ENCODE data around the gene SLC66A1. TPM values are rescaled to one million over a fixed set of nuclear protein-coding genes. Genes with fewer than 3 reads are reported as not detected.
"Not testable (repeated sequence)": the region's sequence is repeated elsewhere in the genome, so short reads cannot be mapped to it uniquely, and the experiment has no call there.

SLC66A1 gene
- total RNA-seq, 2 experiments from 2014 or later: 2.3 to 3.7 TPM

DNA sequence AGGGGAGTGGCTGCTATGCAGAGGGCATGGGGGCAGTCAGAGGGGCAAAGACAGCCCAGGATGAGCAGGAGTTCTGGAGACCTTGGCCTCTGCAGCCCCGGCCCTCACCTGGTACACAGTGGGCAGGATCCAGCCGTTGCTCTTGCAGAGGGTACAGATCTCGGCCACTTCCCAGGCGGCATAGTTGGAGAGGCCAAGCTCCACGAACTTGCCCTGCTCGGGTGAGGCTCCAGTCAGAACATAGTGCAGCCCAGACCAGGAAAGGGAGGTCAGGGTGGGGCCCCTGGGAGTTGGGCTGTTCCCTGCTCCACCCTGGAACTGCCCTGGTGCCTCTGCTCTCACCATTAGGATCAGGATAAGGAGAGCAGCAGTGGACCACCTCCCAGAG, 41.8 kb upstream of the SLC66A1 start:
- H3K4me3 Mint-ChIP-seq; POLR2A ChIA-PET; intact Hi-C loops (cut with DNase I, micrococcal nuclease); H3K27ac Mint-ChIP-seq; DNase-seq; H3K4me3 ChIP-seq (ENCODE audit: low read length); ATAC-seq (ENCODE audit: poor library complexity); H3K27ac ChIP-seq (ENCODE audit: low read depth in 1 of 2, low read length in 2 of 2); H3K36me3 ChIP-seq (ENCODE audit: insufficient read depth, low read length); H3K4me1 ChIP-seq (ENCODE audit: insufficient read depth, low read length); H3K4me1 Mint-ChIP-seq (ENCODE audit: low read depth); H3K9me3 Mint-ChIP-seq; CTCF ChIA-PET: not testable (repeated sequence)
- H3K27me3 Mint-ChIP-seq: peaks cover 21% of the 10 kb centered on the region
- Histone ChIP-seq H3K27me3 (ENCODE audit: control insufficient read depth in 1 of 2, insufficient read depth in 2 of 2, low read length in 2 of 2) (peaks cover 12 to 19% of the 10 kb centered on the region in 2 experiments), H3K9me3 (ENCODE audit: control insufficient read depth in 1 of 2, insufficient read depth in 1 of 2, low read length in 2 of 2) (peaks cover 0 to 12% of the 10 kb centered on the region in 2 experiments)
- H3K36me3 Mint-ChIP-seq (ENCODE audit: low read depth): peaks cover 12% of the 10 kb centered on the region

DNA sequence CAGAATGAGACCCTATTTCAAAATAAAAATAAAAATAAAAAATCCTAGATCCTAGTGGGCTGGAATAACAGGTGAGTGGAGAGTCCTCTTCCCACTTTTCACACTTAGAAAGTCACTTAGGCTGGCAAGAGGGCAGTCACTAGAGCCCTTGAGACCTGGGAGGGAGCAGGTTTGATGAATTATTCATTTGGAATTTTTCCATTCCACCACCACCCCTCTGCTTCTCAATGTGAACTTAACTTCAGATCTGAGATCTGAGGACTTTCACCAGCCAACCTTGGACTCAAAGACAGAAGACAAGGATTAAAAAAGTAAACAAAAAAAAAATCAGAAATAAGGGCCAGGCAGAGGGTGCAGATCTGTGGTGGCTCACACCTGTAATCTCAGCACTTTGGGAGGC, 40.1 kb upstream of the SLC66A1 start:
- intact Hi-C loops (cut with DNase I, micrococcal nuclease): no loop called here
- Mint-ChIP-seq H3K27me3 (peaks cover 26% of the 10 kb centered on the region), H3K4me1 (ENCODE audit: low read depth) (no peaks in the 10 kb centered on the region), H3K4me3 (no peak overlapping the region), H3K27ac (no peak overlapping the region), H3K36me3 (ENCODE audit: low read depth) (peaks cover 16% of the 10 kb centered on the region), H3K9me3 (peaks cover 5% of the 10 kb centered on the region)
- CTCF ChIA-PET: no interaction called here
- DNase-seq: no peak
- H3K27ac ChIP-seq (ENCODE audit: low read depth in 1 of 2, low read length in 2 of 2): no peak overlapping the region
- ATAC-seq (ENCODE audit: poor library complexity): no peak
- peaks cover 0 to 12% of the 10 kb centered on the region in 2 experiments for H3K9me3 ChIP-seq (ENCODE audit: control insufficient read depth in 1 of 2, insufficient read depth in 1 of 2, low read length in 2 of 2)
- no peaks in the 10 kb centered on the region for H3K4me1 ChIP-seq (ENCODE audit: insufficient read depth, low read length)
- TF ChIP-seq, protein P1, sequence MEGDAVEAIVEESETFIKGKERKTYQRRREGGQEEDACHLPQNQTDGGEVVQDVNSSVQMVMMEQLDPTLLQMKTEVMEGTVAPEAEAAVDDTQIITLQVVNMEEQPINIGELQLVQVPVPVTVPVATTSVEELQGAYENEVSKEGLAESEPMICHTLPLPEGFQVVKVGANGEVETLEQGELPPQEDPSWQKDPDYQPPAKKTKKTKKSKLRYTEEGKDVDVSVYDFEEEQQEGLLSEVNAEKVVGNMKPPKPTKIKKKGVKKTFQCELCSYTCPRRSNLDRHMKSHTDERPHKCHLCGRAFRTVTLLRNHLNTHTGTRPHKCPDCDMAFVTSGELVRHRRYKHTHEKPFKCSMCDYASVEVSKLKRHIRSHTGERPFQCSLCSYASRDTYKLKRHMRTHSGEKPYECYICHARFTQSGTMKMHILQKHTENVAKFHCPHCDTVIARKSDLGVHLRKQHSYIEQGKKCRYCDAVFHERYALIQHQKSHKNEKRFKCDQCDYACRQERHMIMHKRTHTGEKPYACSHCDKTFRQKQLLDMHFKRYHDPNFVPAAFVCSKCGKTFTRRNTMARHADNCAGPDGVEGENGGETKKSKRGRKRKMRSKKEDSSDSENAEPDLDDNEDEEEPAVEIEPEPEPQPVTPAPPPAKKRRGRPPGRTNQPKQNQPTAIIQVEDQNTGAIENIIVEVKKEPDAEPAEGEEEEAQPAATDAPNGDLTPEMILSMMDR (IDR thresholded peaks at IDR 0.05): no peak
- POLR2A ChIA-PET: no interaction called here
- no peak overlapping the region for H3K4me3 ChIP-seq (ENCODE audit: low read length)
- peaks cover 12 to 19% of the 10 kb centered on the region in 2 experiments for H3K27me3 ChIP-seq (ENCODE audit: control insufficient read depth in 1 of 2, insufficient read depth in 2 of 2, low read length in 2 of 2)
- H3K36me3 ChIP-seq (ENCODE audit: insufficient read depth, low read length): no peaks in the 10 kb centered on the region

DNA sequence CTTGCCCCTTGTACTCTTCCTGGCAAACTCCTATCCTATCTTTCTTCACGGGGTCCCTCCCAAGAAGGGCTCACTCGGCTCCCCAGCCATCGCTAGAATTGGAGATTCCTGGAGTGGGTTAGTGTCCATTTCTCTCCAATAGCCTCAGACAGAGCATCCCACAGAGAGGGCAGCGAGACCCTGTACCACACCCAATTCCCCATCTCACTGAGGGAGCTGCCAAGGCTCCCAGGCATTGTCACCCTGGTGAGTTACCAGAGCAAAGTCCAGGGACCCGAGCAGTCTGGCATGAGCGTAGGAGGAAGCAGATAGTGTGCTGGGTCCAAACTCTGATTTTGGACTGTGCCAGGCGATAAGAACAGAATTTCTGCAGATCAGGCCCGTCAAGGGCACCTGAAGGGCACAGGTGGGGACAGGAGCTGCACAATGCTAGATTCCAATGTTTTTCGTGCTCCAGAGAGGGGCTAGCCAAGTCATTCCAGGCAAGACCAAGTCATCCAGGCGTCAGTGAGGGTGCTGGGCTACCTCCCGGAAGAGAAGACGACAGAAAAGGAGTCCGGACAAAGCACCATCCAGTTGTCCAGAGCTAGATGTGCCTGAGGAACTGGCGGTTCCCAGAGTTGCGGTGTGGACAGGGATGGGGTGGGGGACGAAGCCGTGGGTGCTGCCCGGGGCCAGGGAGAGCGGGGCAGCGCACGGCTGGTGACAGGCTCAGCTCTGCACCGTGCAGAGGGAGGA, 38.9 kb upstream of the SLC66A1 start:
- intact Hi-C loops (cut with DNase I, micrococcal nuclease): no loop called here
- H3K36me3 Mint-ChIP-seq (ENCODE audit: low read depth): peaks cover 16% of the 10 kb centered on the region
- H3K4me1 Mint-ChIP-seq (ENCODE audit: low read depth): no peaks in the 10 kb centered on the region
- H3K27me3 Mint-ChIP-seq: peaks cover 26% of the 10 kb centered on the region
- Histone ChIP-seq H3K4me1 (ENCODE audit: insufficient read depth, low read length) (no peaks in the 10 kb centered on the region), H3K4me3 (ENCODE audit: low read length) (no peak overlapping the region), H3K36me3 (ENCODE audit: insufficient read depth, low read length) (no peaks in the 10 kb centered on the region), H3K9me3 (ENCODE audit: control insufficient read depth in 1 of 2, insufficient read depth in 1 of 2, low read length in 2 of 2) (peaks cover 0 to 17% of the 10 kb centered on the region in 2 experiments), H3K27me3 (ENCODE audit: control insufficient read depth in 1 of 2, insufficient read depth in 2 of 2, low read length in 2 of 2) (peaks cover 12 to 19% of the 10 kb centered on the region in 2 experiments), H3K27ac (ENCODE audit: low read depth in 1 of 2, low read length in 2 of 2) (no peak overlapping the region)
- POLR2A ChIA-PET: no interaction called here
- H3K9me3 Mint-ChIP-seq: peaks cover 5% of the 10 kb centered on the region
- DNase-seq (no peak), ATAC-seq (ENCODE audit: poor library complexity) (no peak)
- no peak overlapping the region for H3K27ac Mint-ChIP-seq
- H3K4me3 Mint-ChIP-seq: no peak overlapping the region
- CTCF ChIA-PET: interaction anchor here (0.7 kb wide), 1 partner anchor 16 kb away, joined by 3 read pairs; no protein-coding TSS in a partner anchor
- TF ChIP-seq, protein P1 (IDR thresholded peaks at IDR 0.05): no peak

DNA sequence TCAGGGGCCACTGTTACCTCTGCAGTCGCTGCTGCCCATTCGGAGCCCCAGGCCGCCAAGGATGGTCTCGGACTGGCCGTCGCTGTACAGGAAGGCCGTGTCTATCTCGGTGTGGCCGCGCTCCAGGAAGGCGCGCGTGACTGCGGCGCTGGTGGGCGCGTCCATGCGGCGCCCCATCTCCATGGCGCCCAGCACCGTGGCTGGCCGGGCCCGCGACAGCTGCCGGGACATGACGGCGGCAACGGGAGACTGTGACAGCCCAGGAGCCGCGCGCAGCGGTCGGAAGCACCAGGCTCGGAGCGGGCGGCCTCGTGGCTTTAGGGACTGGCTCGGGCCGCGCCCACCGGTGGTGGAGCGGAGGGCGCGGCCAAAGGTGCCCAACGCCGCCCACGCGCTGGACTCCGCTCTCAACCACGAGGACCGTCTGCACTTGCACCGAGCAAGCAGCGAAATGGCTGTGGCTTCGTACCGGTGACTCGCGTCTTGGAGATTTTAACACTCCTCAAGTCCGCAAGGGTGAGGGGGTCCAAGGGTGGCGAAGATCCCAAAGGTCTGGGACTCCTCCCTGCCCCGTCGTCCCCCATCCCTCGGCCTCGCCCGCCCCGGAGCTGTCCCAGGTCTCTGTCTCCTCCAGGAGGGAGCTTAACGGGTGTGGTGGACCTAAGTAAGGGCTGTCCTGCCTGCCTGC, 38.1 kb upstream of the SLC66A1 start:
- H3K27ac Mint-ChIP-seq; H3K4me1 Mint-ChIP-seq (ENCODE audit: low read depth); H3K4me3 Mint-ChIP-seq; H3K36me3 ChIP-seq (ENCODE audit: insufficient read depth, low read length); H3K27ac ChIP-seq (ENCODE audit: low read depth in 1 of 2, low read length in 2 of 2); DNase-seq; POLR2A ChIA-PET; intact Hi-C loops (cut with DNase I, micrococcal nuclease); CTCF ChIA-PET; H3K4me1 ChIP-seq (ENCODE audit: insufficient read depth, low read length); H3K9me3 Mint-ChIP-seq; H3K4me3 ChIP-seq (ENCODE audit: low read length): not testable (repeated sequence)
- Histone ChIP-seq H3K27me3 (ENCODE audit: control insufficient read depth in 1 of 2, insufficient read depth in 2 of 2, low read length in 2 of 2) (peaks cover 12 to 19% of the 10 kb centered on the region in 2 experiments), H3K9me3 (ENCODE audit: control insufficient read depth in 1 of 2, insufficient read depth in 1 of 2, low read length in 2 of 2) (peaks cover 0 to 17% of the 10 kb centered on the region in 2 experiments)
- Mint-ChIP-seq H3K27me3 (peaks cover 26% of the 10 kb centered on the region), H3K36me3 (ENCODE audit: low read depth) (peaks cover 16% of the 10 kb centered on the region)
- ATAC-seq (ENCODE audit: poor library complexity): peak; percentile 51
